ENCODE measurements around the gene NAV2. TPM values are rescaled to one million over a fixed set of nuclear protein-coding genes. Genes with fewer than 3 reads are reported as not detected.

The NAV2 gene
- total RNA-seq, 1 donor from 2014 or later, result 11.1 TPM

- no peak for DNase-seq (ENCODE audit: low read depth)
- TF ChIP-seq CTCF (IDR thresholded peaks at IDR 0.05; ENCODE audit: insufficient read depth, low read length, severe bottlenecking), result no peak
- H3K27me3 ChIP-seq (ENCODE audit: control insufficient read depth, insufficient read depth, low read length), result no peaks in the 10 kb centered on the region
- no peak for FAIRE-seq
- peak overlapping the region; percentile 62 for H3K4me3 ChIP-seq (ENCODE audit: low read depth, low read length)
- no peaks in the 10 kb centered on the region for H3K36me3 ChIP-seq (ENCODE audit: control insufficient read depth, insufficient read depth, low read length)
These were observed 311.7 kb downstream of the NAV2 start for GRCh38 chr11:20024172-20024935.

GRCh38 chr11:20025332-20025840 is 312.7 kb downstream of the NAV2 start:
- Histone ChIP-seq H3K4me3 (ENCODE audit: low read depth, low read length) (peak overlapping the region; percentile 62), H3K27me3 (ENCODE audit: control insufficient read depth, insufficient read depth, low read length) (no peaks in the 10 kb centered on the region), H3K36me3 (ENCODE audit: control insufficient read depth, insufficient read depth, low read length) (no peaks in the 10 kb centered on the region)
- TF ChIP-seq CTCF (IDR thresholded peaks at IDR 0.05; ENCODE audit: insufficient read depth, low read length, severe bottlenecking), result no peak
- no peak for FAIRE-seq
- DNase-seq (ENCODE audit: low read depth), result no peak

DNA sequence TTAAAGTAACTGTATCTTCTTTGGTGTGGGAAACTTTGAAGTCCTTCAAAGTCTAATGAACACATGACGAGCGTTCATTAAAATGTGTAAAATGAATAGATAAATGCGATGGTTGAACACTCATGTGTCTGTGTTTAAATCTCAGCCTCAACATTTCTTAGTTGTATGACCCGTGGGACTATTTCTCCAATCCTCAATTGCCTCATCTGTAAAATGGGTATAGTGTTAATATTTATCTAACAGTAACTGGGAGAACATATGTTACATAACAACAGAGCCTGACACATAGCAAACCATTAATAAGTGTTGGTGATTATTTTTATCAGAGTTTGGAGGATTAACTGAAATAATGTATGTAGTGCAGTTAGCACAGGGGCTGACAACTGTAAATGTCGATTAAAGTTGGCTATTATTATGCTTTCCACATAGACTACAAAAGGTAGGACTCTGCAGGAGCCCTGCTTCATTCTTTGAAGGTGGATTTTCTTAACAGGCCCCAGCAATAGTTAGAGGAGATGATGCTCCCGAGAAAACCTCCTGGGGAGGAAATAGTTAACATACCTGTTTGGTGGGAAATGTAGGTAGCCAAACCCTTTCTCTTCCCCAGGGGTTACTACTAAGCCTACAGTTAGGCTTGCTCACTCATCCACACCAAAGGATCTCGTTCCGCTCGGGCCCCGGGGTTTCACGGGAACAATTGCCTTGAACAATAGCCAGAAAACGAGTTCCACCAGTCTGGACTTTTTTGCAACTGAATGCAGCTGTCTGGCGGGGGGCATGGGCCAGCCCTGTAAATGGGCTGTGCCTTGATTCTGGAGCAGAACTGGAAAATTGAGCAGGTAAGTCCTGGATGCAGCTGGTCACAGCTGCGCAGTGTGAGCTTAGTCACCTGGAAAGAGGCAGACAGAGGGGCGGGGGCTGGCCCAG is 314.3 kb downstream of the NAV2 start:
- Histone ChIP-seq H3K4me3 (ENCODE audit: low read depth, low read length) (peak overlapping the region; percentile 3), H3K36me3 (ENCODE audit: control insufficient read depth, insufficient read depth, low read length) (no peaks in the 10 kb centered on the region), H3K27me3 (ENCODE audit: control insufficient read depth, insufficient read depth, low read length) (no peaks in the 10 kb centered on the region)
- TF ChIP-seq CTCF (IDR thresholded peaks at IDR 0.05; ENCODE audit: insufficient read depth, low read length, severe bottlenecking), result no peak
- FAIRE-seq (peak; percentile 75), DNase-seq (ENCODE audit: low read depth) (peak; percentile 82)

DNA sequence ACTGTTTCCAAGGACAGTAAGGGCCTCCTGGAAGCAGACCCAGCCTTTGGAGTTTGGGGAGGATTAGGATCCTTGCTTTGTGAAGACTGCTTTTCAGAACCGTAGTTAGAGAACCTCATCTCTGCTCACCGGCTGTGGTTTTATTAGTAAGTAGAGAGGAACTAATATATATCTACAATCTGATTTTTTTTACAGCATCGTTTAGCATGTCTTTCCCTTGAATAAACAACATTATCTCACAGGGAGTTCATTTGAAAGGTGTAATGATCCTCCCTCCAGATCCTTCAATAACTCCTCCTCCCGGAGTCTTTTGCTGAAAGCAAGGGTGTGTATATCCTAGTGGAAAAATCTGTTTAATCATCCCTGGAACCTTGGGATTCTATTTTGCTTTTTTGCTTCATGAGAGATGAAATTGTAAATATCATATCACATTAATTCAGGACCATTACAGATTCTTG is 314.9 kb downstream of the NAV2 start:
- FAIRE-seq (no peak), DNase-seq (ENCODE audit: low read depth) (no peak)
- H3K36me3 ChIP-seq (ENCODE audit: control insufficient read depth, insufficient read depth, low read length), result no peaks in the 10 kb centered on the region
- no peaks in the 10 kb centered on the region for H3K27me3 ChIP-seq (ENCODE audit: control insufficient read depth, insufficient read depth, low read length)
- no peak for TF ChIP-seq CTCF (IDR thresholded peaks at IDR 0.05; ENCODE audit: insufficient read depth, low read length, severe bottlenecking)
- peak overlapping the region; percentile 3 for H3K4me3 ChIP-seq (ENCODE audit: low read depth, low read length)

- FAIRE-seq, result no peak
- H3K36me3 ChIP-seq (ENCODE audit: control insufficient read depth, insufficient read depth, low read length), result no peaks in the 10 kb centered on the region
- no peaks in the 10 kb centered on the region for H3K27me3 ChIP-seq (ENCODE audit: control insufficient read depth, insufficient read depth, low read length)
- H3K4me3 ChIP-seq (ENCODE audit: low read depth, low read length), result no peak overlapping the region
- no peak for DNase-seq (ENCODE audit: low read depth)
- no peak for TF ChIP-seq CTCF (IDR thresholded peaks at IDR 0.05; ENCODE audit: insufficient read depth, low read length, severe bottlenecking)
These were observed 316.6 kb downstream of the NAV2 start for GRCh38 chr11:20029193-20029592.

All from bronchial epithelial cell (primary cell).